Measurements from ENCODE around the gene AK8.
A peak's percentile ranks its signal among the peaks of the same experiment; 100 is the strongest.

Gene AK8, protein sequence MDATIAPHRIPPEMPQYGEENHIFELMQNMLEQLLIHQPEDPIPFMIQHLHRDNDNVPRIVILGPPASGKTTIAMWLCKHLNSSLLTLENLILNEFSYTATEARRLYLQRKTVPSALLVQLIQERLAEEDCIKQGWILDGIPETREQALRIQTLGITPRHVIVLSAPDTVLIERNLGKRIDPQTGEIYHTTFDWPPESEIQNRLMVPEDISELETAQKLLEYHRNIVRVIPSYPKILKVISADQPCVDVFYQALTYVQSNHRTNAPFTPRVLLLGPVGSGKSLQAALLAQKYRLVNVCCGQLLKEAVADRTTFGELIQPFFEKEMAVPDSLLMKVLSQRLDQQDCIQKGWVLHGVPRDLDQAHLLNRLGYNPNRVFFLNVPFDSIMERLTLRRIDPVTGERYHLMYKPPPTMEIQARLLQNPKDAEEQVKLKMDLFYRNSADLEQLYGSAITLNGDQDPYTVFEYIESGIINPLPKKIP

GRCh38 chr9:132877824-132878694 lies at the start of gene AK8:
Gene AK8, minus strand, starts transcription at chr9:132878284. Its CDS starts 29 bp downstream, at chr9:132878255.
- DNase-seq = peak; percentile 32

GRCh38 chr9:132927704-132928103 lies 49.6 kb upstream of the AK8 start:
- DNase-seq = no peak

- DNase-seq = no peak
Measured at GRCh38 chr9:132923346-132923902, 45.3 kb upstream of the AK8 start.

- no peak for DNase-seq
Measured at GRCh38 chr9:132919614-132920268, 41.7 kb upstream of the AK8 start.

DNA sequence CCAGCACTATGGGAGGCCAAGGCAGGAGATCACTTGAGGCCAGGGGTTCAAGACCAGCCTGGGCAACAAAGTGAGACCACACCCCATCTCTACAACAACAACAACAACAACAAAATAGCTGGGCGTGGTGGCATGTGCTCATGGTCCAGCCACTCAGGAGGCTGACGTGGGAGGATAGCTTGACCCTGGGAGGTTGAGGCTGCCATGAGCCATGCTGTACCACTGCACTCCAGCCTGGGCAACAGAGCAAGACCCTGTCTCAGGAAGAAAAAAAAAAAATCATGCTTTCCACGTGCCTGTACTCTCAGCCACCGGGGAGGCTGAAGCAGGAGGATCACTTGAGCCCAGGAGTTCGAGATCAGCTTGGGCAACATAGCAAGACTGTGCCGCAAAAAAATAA lies 36.8 kb upstream of the AK8 start:
- DNase-seq = no peak

GRCh38 chr9:132912131-132912530 lies 34.0 kb upstream of the AK8 start:
- no peak for DNase-seq

DNA sequence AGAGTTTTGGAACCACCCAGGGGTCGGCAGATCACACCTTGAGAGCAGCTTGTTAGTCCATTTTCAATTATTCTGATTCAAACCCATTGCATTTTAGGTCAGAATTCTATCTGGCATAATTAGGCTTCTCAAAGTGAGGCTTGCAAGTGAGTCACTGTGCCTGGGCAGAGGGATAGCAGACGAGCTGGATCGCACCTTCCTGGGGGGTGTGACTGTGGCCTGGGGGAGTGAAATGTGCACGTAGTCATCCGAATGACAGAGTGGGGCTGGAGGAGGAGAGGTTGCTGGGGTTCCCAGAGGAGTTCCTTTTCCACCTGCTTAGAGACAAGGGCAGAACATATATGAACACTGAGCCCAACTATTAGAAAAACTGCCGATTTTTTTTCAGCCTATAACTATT lies 32.3 kb upstream of the AK8 start:
- no peak for DNase-seq

- no peak for DNase-seq
Measured at GRCh38 chr9:132909311-132909710, 31.2 kb upstream of the AK8 start.

DNA sequence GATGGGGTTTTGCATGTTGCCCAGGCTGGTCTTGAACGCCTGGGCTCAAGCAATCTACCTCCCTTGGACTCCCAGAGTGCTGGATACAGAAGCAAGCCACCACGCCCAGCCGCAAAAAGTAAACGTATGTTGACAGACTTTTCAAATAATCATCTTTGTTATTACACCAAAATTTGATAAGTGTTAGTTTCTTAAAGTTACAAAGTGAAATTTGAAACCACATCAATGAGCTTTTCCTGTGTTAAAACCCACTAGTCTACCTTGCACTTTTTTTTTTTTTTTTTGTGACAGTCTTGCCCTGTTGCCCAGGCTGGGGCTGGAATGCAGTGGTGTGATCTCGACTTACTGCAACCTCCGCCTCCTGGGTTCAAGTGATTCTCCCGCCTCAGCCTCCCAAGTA lies 30.6 kb upstream of the AK8 start:
- no peak for DNase-seq

GRCh38 chr9:132905726-132906125 lies 27.6 kb upstream of the AK8 start:
- no peak for DNase-seq

DNA sequence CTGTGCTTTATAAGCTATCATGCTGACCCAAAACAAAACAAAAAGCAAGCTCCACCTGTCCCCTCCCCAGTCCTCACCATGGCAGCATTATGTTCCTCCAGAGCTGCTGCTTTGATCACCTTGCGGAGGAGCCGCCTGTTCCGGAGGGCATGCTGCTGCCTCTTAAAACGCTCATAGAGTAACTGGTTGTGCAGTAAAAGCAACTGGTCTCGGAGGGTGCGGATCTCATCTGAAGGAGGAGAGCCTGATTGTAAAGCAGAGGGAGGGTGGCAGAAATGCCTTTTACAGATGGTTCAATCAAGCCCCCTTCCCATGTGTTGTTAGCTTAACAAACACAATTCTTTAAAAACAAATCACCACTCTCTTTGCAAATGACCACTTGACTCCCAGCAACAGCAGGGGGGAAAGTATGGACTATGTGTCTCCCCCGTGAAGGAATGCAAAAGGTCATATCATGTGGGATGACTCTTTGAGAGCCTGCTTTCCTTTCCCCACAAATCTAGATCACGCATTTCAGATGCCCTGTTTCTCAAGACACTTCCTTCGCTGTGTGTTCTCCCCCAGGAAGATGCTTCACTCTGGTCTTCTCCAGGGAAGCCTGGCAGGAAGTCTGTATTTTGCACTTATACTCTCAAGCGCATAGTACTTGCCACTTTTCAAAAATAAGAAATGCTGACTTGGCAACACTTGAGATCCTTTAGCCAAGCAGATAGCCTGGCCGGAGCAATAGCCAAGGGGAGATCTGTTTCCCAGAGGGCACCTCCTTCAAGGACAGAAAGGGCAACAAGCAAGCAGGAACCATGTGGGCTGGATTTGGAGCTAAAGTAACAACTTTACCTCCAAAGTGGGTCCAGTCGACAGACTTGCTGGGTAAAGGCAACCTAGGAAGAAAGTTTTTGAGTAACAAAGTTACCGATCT lies 25.7 kb upstream of the AK8 start:
- no peak for DNase-seq

DNA sequence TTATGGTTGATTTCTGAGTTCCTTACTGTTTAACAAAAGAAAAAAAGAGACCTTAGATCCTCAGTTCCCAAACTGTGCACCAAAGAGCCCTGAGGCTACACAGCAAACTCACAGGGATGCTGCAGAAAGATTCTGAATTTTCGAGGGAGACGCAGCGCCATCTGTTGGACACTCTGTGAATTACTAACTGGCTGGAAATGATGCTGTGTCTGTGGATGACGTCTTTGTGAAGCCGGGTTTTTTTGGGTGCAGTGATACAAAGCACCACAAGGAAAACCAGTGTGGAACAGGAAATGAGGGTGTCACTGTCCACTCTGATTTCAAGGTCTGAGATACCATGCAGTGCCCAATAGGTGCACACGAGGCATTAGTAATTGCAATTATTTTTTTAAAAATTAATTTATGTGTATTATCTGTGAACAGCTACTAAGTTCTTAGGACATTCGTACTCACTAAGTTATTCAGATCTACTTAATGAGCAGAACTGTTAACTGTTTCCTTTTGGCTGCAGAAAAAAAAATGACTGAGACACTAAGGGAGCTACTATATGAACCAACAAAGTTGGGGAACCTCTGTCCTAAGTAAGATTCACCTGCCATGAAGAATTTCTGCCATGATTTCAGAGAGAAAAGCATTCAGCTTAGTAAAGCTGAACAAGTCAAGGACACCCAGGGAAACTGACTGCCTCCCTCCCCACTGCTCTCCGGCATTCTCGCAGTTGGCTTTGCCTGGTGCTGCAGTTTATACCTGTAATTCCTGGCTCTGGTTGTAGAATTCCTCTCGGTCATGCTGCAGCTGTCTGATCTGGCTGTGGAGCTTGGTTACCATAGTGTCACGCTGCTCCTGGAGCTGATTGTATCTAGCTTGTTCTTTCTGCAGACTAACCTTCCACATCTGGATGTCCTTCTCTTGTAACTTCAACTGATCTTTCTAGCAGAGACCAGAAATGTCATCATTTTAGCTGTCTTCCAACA lies 24.1 kb upstream of the AK8 start:
- DNase-seq = peak; percentile 44

DNA sequence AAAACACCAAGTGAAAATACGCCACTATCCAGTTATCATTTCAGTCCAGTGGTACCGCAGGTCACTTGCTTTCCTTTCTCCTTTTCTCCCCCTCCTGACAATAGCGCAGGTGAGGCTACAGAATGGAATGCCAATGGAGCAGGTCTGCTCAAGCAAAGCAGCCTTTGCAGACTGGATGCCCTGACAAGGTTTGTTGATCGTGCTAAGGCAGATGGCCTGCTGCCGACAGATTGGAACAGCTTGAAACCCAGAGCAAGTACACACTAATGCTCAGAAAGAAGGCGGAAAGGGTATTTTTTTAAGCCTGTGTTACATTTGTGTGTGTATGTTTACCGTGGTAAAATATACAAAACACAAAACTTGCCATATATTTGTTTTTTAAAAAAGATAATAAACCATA lies 20.0 kb upstream of the AK8 start:
- DNase-seq = no peak

- no peak for DNase-seq
Measured at GRCh38 chr9:132896906-132897305, 18.8 kb upstream of the AK8 start.

DNA sequence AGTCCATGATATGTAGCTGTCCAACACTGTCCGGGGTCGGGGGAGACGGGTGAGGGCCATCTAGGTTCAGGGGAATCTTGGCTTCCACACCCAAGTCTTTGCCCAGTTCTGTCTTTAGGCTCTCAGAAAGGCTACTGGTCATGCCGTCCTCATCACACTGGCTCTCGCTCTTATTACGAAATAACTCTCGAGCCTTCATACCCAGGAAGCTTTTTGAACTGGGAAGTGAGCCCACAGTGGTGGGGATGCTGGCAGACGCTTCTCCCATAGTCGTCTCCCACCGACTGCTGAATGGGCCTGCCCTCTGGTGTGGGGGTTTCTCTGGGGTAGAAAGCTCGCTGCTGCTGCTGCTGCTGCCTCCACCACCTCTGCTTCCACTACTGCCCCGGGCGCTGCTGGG lies 18.2 kb upstream of the AK8 start:
- DNase-seq = no peak

DNA sequence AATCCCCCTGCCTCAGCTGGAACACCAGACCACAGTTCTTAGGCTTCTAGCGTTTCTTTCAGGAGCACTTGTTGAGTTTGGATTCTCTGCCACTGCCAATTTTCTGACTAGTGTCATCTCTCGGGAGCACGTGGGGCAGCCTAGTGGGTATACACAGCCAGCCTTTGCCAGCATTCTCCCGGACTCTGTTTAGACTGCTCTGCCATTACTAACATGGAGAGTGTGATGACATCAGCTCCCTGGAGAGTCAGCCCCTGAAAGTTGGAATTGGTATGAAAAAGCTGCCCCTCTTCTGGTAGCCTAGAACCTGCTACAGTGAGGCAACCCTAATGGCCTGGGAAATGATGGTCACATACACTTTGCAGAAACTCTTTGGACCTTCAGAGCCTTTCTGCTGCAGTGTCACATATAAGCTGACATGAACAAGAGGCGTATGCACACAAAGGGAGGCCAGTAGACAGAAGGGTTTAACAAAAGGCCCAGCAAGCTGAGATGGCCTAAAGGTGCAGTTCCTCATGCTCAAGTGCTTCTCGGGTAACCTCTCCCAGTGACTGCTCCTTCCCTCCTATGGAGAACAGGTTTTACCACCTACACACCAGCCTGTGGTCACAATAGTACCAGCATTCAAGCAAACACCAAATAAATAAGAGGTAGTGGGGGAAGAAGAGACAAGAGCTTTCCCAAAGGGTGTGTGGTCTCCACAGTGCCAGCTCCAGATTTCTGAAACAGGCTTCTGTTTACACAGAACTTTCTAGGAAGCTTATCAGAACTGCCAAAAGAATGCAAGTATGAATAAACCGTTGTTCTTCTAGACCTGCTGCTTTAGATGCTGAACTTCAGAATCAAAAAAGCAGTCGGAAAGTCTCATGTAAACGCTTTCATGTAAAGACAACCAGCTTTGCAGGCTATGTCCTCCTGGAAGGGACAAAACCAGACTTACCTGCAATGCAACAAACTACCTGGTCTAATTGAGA lies 17.1 kb upstream of the AK8 start:
- no peak for DNase-seq

- no peak for DNase-seq
Measured at GRCh38 chr9:132894346-132894745, 16.3 kb upstream of the AK8 start.

- DNase-seq = no peak
Measured at GRCh38 chr9:132892400-132892799, 14.3 kb upstream of the AK8 start.

- DNase-seq = no peak
Measured at GRCh38 chr9:132888151-132888550, 10.1 kb upstream of the AK8 start.

All from NCI-H1436 (cell line).